T-helper 17 cell (primary cell): ENCODE data around the gene CES3. TPM values are rescaled to one million over a fixed set of nuclear protein-coding genes. Genes with fewer than 3 reads are reported as not detected.
"Not testable (repeated sequence)": the region's sequence is repeated elsewhere in the genome, so short reads cannot be mapped to it uniquely, and the experiment has no call there.

Experiments used
- ATAC-seq: fragments of 150-1000 bp; cut with Tn5 transposase; 2 replicates; pipeline ENCODE4 v1.10.0; 2021; ENCODE audit warnings: mild to moderate bottlenecking, moderate library complexity
- DNase-seq, 3 donors: peaks; one replicate each; pipeline versions ENCODE4 v3.0.0 to v3.0.0-alpha.2; 2020 to 2021
- H3K9me3 ChIP-seq: one replicate; pipeline ENCODE4 v1.7.0; 2013; ENCODE audit warnings: low read length, mild to moderate bottlenecking; ENCODE audit not compliant: control insufficient read depth, poor library complexity, severe bottlenecking
- H3K27ac Mint-ChIP-seq: one replicate; pipeline ENCODE4 v1.8.0; 2022; ENCODE audit warnings: mild to moderate bottlenecking, moderate library complexity, mixed read lengths
- H3K27me3 Mint-ChIP-seq: one replicate; pipeline ENCODE4 v1.8.0; 2022; ENCODE audit warnings: mixed read lengths
- H3K36me3 Mint-ChIP-seq: one replicate; pipeline ENCODE4 v1.8.0; 2022; ENCODE audit warnings: low read depth, mixed read lengths
- H3K4me1 Mint-ChIP-seq: one replicate; pipeline ENCODE4 v1.8.0; 2022; ENCODE audit warnings: mild to moderate bottlenecking, mixed read lengths
- H3K4me3 Mint-ChIP-seq: one replicate; pipeline ENCODE4 v1.8.0; 2022; ENCODE audit warnings: mild to moderate bottlenecking, moderate library complexity, mixed read lengths
- total RNA-seq, 4 donors: library from RNA in 2 of 4; stranded (reverse) in 2 of 4; gene quantifications; one replicate each; pipeline ENCODE4 v1.2.3 and lab custom pipeline; 2022 to 2026

Gene CES3
- total RNA-seq, 2 donors from 2014 or later: 0.63 to 1.3 TPM

GRCh38 chr16:66972983-66973382 lies 11.9 kb downstream of the CES3 start:
- DNase-seq (no peak), ATAC-seq (no peak)
- peaks cover 8% of the 10 kb centered on the region for H3K4me1 Mint-ChIP-seq
- H3K4me3 Mint-ChIP-seq: no peak overlapping the region
- H3K36me3 Mint-ChIP-seq: no peaks in the 10 kb centered on the region
- no peaks in the 10 kb centered on the region for H3K9me3 ChIP-seq
- H3K27me3 Mint-ChIP-seq: peaks cover 4% of the 10 kb centered on the region
- no peak overlapping the region for H3K27ac Mint-ChIP-seq

DNA sequence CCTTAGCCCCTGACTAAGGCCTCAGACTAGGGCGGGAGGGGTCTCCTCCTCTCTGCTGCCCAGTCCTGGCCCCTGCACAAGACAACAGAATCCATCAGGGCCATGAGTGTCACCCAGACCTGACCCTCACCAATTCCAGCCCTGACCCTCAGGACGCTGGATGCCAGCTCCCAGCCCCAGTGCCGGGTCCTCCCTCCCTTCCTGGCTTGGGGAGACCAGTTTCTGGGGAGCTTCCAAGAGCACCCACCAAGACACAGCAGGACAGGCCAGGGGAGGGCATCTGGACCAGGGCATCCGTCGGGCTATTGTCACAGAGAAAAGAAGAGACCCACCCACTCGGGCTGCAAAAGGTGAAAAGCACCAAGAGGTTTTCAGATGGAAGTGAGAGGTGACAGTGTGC lies 12.7 kb downstream of the CES3 start:
- H3K9me3 ChIP-seq: no peaks in the 10 kb centered on the region
- Mint-ChIP-seq H3K4me3 (no peak overlapping the region), H3K27ac (no peak overlapping the region), H3K36me3 (no peaks in the 10 kb centered on the region), H3K4me1 (peaks cover 8% of the 10 kb centered on the region), H3K27me3 (peaks cover 4% of the 10 kb centered on the region)
- ATAC-seq (no peak), DNase-seq (no peak)

- peak overlapping the region; percentile 56 for H3K27ac Mint-ChIP-seq
- not testable (repeated sequence) for H3K4me1 Mint-ChIP-seq, DNase-seq, ATAC-seq, H3K36me3 Mint-ChIP-seq, H3K9me3 ChIP-seq, H3K27me3 Mint-ChIP-seq
- peak overlapping the region; percentile 84 for H3K4me3 Mint-ChIP-seq
These were observed 13.3 kb downstream of the CES3 start for GRCh38 chr16:66974156-66974931.

GRCh38 chr16:66974932-66975246 lies 13.8 kb downstream of the CES3 start:
- Mint-ChIP-seq H3K27ac (peak overlapping the region; percentile 56), H3K4me3 (peak overlapping the region; percentile 84)
- DNase-seq: peak in 1 of 3 donors; percentile 21
- not testable (repeated sequence) for H3K4me1 Mint-ChIP-seq, ATAC-seq, H3K9me3 ChIP-seq, H3K27me3 Mint-ChIP-seq, H3K36me3 Mint-ChIP-seq

- peaks cover 8% of the 10 kb centered on the region for H3K4me1 Mint-ChIP-seq
- ATAC-seq (no peak), DNase-seq (no peak)
- H3K9me3 ChIP-seq: no peaks in the 10 kb centered on the region
- H3K4me3 Mint-ChIP-seq: peak overlapping the region; percentile 84
- peaks cover 4% of the 10 kb centered on the region for H3K27me3 Mint-ChIP-seq
- H3K27ac Mint-ChIP-seq: peak overlapping the region; percentile 56
- no peaks in the 10 kb centered on the region for H3K36me3 Mint-ChIP-seq
These were observed 14.3 kb downstream of the CES3 start for GRCh38 chr16:66975302-66975893.

DNA sequence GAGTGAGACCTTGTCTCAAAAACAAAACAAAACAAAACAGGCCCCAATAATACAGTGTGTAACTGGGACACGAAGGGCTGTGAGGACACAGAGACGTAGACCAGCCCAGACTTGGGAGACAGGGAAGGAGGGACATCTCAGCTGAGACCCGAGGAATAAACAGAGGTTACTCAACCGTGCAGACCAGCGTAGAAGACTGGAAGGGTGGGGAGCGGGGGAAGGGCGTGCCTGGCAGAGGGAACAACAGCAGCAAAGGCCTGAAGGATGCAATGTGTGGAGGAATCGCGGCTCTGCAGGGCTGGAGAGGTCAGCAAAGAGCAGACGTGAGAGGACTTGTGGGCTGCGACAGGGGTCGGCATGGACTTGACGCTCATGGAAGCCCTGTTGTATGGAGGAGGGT lies 15.7 kb downstream of the CES3 start:
- Mint-ChIP-seq H3K27me3 (no peaks in the 10 kb centered on the region), H3K4me1 (peaks cover 8% of the 10 kb centered on the region), H3K36me3 (no peaks in the 10 kb centered on the region), H3K27ac (no peak overlapping the region), H3K4me3 (no peak overlapping the region)
- no peak for ATAC-seq
- no peaks in the 10 kb centered on the region for H3K9me3 ChIP-seq
- DNase-seq: no peak

- peak; percentile 77 to 86 (median 85) for DNase-seq
- peak; percentile 99 for ATAC-seq
- Mint-ChIP-seq H3K27ac (no peak overlapping the region), H3K27me3 (no peaks in the 10 kb centered on the region), H3K36me3 (no peaks in the 10 kb centered on the region), H3K4me1 (peaks cover 12% of the 10 kb centered on the region), H3K4me3 (no peak overlapping the region)
- H3K9me3 ChIP-seq: no peaks in the 10 kb centered on the region
These were observed 16.5 kb downstream of the CES3 start for GRCh38 chr16:66977341-66978113.

GRCh38 chr16:66979011-66979717 lies 18.1 kb downstream of the CES3 start:
- H3K36me3 Mint-ChIP-seq: no peaks in the 10 kb centered on the region
- H3K27ac Mint-ChIP-seq: no peak overlapping the region
- no peaks in the 10 kb centered on the region for H3K9me3 ChIP-seq

DNA sequence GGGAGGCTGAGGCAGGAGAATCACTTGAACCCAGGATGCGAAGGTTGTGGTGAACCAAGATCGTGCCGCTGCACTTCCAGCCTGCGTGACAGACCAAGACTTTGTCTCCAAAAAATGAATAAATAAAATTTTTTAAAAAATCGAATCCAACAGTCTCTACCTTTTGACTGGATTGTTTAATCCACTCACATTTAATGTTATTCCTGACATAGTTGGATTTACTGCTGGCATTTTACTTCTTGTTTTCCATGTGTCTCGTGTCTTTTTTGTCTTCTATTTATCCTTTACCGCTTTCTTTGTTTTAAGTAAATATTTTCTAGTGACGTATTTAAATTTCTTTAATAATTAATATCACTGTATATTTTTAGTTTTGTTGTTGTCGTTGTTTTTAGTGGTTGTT lies 22.0 kb downstream of the CES3 start:
- H3K27ac Mint-ChIP-seq: no peak overlapping the region
- DNase-seq (no peak), ATAC-seq (no peak)
- H3K36me3 Mint-ChIP-seq: no peaks in the 10 kb centered on the region
- peaks cover 29% of the 10 kb centered on the region for H3K4me1 Mint-ChIP-seq
- H3K4me3 Mint-ChIP-seq: no peak overlapping the region
- no peaks in the 10 kb centered on the region for H3K27me3 Mint-ChIP-seq
- no peaks in the 10 kb centered on the region for H3K9me3 ChIP-seq

More at GRCh38 chr16:66979011-66979717, 18.1 kb downstream of the CES3 start:
- no peak overlapping the region for H3K4me3 Mint-ChIP-seq
- peaks cover 18% of the 10 kb centered on the region for H3K4me1 Mint-ChIP-seq
- DNase-seq: no peak
- no peaks in the 10 kb centered on the region for H3K27me3 Mint-ChIP-seq
- no peak for ATAC-seq

- H3K27ac Mint-ChIP-seq: peak overlapping the region; percentile 96
- H3K4me3 Mint-ChIP-seq: peak overlapping the region; percentile 45
- no peak for DNase-seq
- H3K9me3 ChIP-seq: no peaks in the 10 kb centered on the region
- no peaks in the 10 kb centered on the region for H3K36me3 Mint-ChIP-seq
- ATAC-seq: peak; percentile 50
- H3K4me1 Mint-ChIP-seq: peaks cover 29% of the 10 kb centered on the region
- H3K27me3 Mint-ChIP-seq: no peaks in the 10 kb centered on the region
These were observed 23.8 kb downstream of the CES3 start for GRCh38 chr16:66984892-66985311.

DNA sequence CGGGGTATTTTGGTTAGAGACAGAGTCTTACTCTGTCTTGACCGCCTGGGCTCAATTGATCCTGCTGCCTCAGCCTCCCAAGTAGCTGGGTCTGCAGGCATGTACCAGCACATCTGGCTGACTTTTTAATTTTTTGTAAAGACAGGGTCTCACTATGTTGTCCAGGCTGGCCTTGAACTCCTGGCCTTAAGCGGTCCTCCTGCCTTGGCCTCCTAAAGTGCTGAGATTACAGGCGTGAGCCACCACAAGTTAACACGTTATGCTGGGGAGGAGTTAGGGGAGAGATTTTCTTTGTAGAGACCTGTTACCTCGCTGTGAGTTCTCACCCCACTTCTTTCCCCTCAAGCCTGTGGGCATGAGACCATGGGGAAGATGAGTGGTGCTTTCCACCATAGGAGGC lies 25.5 kb downstream of the CES3 start:
- Mint-ChIP-seq H3K4me3 (no peak overlapping the region), H3K4me1 (peaks cover 29% of the 10 kb centered on the region), H3K36me3 (no peaks in the 10 kb centered on the region), H3K27me3 (no peaks in the 10 kb centered on the region), H3K27ac (no peak overlapping the region)
- H3K9me3 ChIP-seq: no peaks in the 10 kb centered on the region
- DNase-seq (no peak), ATAC-seq (no peak)

DNA sequence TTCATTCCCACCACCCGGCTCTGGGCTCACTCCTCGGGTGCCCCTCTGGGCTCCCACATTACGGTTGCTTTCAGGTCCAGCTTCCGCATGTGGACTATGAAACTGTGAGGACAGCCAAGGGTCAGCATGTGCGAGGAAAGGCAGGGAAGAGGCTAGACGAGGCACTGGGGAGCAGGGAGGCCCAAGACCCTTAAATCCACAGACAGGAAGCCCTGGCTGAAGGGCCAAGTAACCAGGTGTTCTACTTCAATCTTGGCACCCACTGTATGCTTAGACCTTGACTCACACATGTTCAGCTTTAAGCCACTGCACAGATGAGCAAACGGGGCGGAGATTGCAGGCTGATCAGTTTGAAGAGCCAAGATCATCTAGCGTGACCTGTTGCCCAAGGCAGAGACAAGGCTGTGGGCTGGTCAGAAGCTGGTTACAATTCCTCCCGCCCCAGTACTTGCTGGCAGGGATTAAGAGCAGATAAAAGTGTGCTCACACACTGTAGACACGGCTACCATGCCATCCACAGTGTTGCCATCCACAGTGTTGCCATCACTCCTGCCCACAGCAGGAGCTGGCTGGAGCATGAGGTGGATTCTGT lies 27.2 kb downstream of the CES3 start, which contains the start of gene CES4A:
CES4A (plus strand) TSS at position 393 of the 592 bp plus-strand sequence; CDS start at position 577, 184 bp downstream.
- ATAC-seq: no peak
- peaks cover 25% of the 10 kb centered on the region for H3K4me1 Mint-ChIP-seq

More for the DNA sequence above, 27.2 kb downstream of the CES3 start, which contains the start of gene CES4A:
- H3K36me3 Mint-ChIP-seq: no peaks in the 10 kb centered on the region
- no peaks in the 10 kb centered on the region for H3K27me3 Mint-ChIP-seq
- H3K4me3 Mint-ChIP-seq: no peak within 1 kb of the TSS
- no peak within 1 kb of the TSS for H3K27ac Mint-ChIP-seq
- H3K9me3 ChIP-seq: no peaks in the 10 kb centered on the region
- no peak for DNase-seq
